HepG2 (cell line): ENCODE measurements around the gene PDILT. TPM values are rescaled to one million over a fixed set of nuclear protein-coding genes. Genes with fewer than 3 reads are reported as not detected.
A peak's percentile ranks its signal among the peaks of the same experiment; 100 is the strongest.

Experiments used
- JUND ChIP-seq: sonication (generic); formaldehyde crosslinking; IDR thresholded peaks from 2 replicates; pipeline ENCODE4 v1.8.0; 2022; ENCODE audit warnings: mild to moderate bottlenecking, missing genetic modification reagents
- KLF16 ChIP-seq, 2 experiments: sonication (generic) in 1 of 2; formaldehyde crosslinking in 1 of 2; IDR thresholded peaks; 2 replicates each; pipeline versions ENCODE4 v1.6.1 to v1.8.0; 2016 to 2023; ENCODE audit warnings: missing genetic modification reagents in 2 of 2, missing compliant biosample characterization in 1 of 2
- MED1 ChIP-seq: sonication (generic); formaldehyde crosslinking; IDR thresholded peaks from 2 replicates; pipeline ENCODE4 v1.4.0; 2020; ENCODE audit warnings: missing genetic modification reagents
- MED13 ChIP-seq: sonication (generic); formaldehyde crosslinking; IDR thresholded peaks from 2 replicates; pipeline ENCODE4 v1.5.0; 2020; ENCODE audit warnings: missing genetic modification reagents
- RBAK ChIP-seq: sonication (generic); formaldehyde crosslinking; IDR thresholded peaks from 2 replicates; pipeline ENCODE4 v1.5.1; 2020; ENCODE audit warnings: mild to moderate bottlenecking, missing genetic modification reagents
- RFX1 ChIP-seq: fragments of 450-650 bp; IDR thresholded peaks from 2 replicates; pipeline ENCODE4 v1.6.1; 2017
- ZBTB39 ChIP-seq: sonication (generic); formaldehyde crosslinking; IDR thresholded peaks from 2 replicates; pipeline ENCODE4 v1.5.0; 2020; ENCODE audit warnings: missing genetic modification reagents
- ZFP62 ChIP-seq: sonication (generic); formaldehyde crosslinking; IDR thresholded peaks from 2 replicates; pipeline ENCODE4 v1.4.0; 2020; ENCODE audit warnings: missing genetic modification reagents
- ZFP91 ChIP-seq: sonication (generic); formaldehyde crosslinking; IDR thresholded peaks from 2 replicates; pipeline ENCODE4 v1.9.0; 2022; ENCODE audit warnings: missing genetic modification reagents, mild to moderate bottlenecking, borderline replicate concordance
- ZNF253 ChIP-seq: sonication (generic); formaldehyde crosslinking; IDR thresholded peaks from 2 replicates; pipeline ENCODE4 v1.8.0; 2022; ENCODE audit warnings: mild to moderate bottlenecking, missing genetic modification reagents, borderline replicate concordance
- ZNF597 ChIP-seq: sonication (generic); formaldehyde crosslinking; IDR thresholded peaks from 2 replicates; pipeline ENCODE4 v1.5.0; 2020; ENCODE audit warnings: missing genetic modification reagents
- polyA plus RNA-seq, 8 experiments: library from polyadenylated mRNA; depleted of rRNA in 3 of 8; stranded (reverse) in 7 of 8; unstranded in 1 of 8; fragments of >200 nt; fragmentation: Illumina TruSeq in 4 of 8; extraction: Trizol in 4 of 8; gene quantifications; 2 replicates each; pipeline versions ENCODE4 v1.2.1 to v1.2.3, GENCODE V29; 2011 to 2016; ENCODE audit warnings: low read depth in 4 of 8, missing spikeins in 1 of 8, mixed read lengths in 1 of 8; ENCODE audit not compliant: insufficient read depth in 1 of 8
- total RNA-seq, 5 experiments: library from RNA; depleted of rRNA; stranded (reverse); fragments of >200 nt; fragmentation: Illumina TruSeq; extraction: Trizol; gene quantifications; 2 replicates each; pipeline ENCODE4 v1.2.3, GENCODE V29; 2016; ENCODE audit warnings: low read depth in 1 of 5
- TF ChIP-seq, protein P1 (sequence below): IDR thresholded peaks from 2 replicates; pipeline ENCODE4 v1.4.0; 2020; ENCODE audit warnings: mild to moderate bottlenecking, missing genetic modification reagents
- TF ChIP-seq, protein P2 (sequence below): fragments of 450-650 bp; IDR thresholded peaks from 2 replicates; pipeline ENCODE4 v1.6.1; 2017
- TF ChIP-seq, protein P3 (sequence below): sonication (generic); formaldehyde crosslinking; IDR thresholded peaks from 2 replicates; pipeline ENCODE4 v1.5.1; 2020; ENCODE audit warnings: missing genetic modification reagents, mild to moderate bottlenecking, borderline replicate concordance

Gene PDILT
- total and polyA plus RNA-seq, 2 of the 13 experiments (the other 11 are each of a cell fraction or from before 2014, with no cell fraction given), result not detected

DNA sequence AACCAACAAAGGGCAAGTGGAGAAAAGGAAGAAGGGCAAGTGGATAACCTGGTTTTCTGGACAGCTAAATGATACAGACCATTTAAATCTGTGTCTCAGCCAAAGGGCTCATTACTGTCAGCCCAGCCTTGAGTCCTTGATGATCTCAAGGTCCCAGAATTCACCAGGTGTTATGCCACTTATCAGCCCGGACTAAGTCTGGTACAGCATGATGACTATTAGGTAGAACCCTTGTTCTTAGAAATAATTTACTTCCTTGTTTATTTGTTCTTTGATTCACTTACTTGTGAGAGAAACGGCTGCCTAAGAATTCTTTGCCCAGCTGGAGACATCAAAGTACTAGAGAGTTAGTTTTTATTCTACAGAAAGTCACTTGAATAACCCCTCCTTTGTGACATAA, 3.5 kb downstream of the PDILT start (continued):
- TF ChIP-seq, protein P1, sequence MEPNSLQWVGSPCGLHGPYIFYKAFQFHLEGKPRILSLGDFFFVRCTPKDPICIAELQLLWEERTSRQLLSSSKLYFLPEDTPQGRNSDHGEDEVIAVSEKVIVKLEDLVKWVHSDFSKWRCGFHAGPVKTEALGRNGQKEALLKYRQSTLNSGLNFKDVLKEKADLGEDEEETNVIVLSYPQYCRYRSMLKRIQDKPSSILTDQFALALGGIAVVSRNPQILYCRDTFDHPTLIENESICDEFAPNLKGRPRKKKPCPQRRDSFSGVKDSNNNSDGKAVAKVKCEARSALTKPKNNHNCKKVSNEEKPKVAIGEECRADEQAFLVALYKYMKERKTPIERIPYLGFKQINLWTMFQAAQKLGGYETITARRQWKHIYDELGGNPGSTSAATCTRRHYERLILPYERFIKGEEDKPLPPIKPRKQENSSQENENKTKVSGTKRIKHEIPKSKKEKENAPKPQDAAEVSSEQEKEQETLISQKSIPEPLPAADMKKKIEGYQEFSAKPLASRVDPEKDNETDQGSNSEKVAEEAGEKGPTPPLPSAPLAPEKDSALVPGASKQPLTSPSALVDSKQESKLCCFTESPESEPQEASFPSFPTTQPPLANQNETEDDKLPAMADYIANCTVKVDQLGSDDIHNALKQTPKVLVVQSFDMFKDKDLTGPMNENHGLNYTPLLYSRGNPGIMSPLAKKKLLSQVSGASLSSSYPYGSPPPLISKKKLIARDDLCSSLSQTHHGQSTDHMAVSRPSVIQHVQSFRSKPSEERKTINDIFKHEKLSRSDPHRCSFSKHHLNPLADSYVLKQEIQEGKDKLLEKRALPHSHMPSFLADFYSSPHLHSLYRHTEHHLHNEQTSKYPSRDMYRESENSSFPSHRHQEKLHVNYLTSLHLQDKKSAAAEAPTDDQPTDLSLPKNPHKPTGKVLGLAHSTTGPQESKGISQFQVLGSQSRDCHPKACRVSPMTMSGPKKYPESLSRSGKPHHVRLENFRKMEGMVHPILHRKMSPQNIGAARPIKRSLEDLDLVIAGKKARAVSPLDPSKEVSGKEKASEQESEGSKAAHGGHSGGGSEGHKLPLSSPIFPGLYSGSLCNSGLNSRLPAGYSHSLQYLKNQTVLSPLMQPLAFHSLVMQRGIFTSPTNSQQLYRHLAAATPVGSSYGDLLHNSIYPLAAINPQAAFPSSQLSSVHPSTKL (CRISPR knock-in tag), result no peak
- TF ChIP-seq, protein P2, sequence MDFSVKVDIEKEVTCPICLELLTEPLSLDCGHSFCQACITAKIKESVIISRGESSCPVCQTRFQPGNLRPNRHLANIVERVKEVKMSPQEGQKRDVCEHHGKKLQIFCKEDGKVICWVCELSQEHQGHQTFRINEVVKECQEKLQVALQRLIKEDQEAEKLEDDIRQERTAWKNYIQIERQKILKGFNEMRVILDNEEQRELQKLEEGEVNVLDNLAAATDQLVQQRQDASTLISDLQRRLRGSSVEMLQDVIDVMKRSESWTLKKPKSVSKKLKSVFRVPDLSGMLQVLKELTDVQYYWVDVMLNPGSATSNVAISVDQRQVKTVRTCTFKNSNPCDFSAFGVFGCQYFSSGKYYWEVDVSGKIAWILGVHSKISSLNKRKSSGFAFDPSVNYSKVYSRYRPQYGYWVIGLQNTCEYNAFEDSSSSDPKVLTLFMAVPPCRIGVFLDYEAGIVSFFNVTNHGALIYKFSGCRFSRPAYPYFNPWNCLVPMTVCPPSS, result no peak
- TF ChIP-seq KLF16 (CRISPR knock-in tag; IDR thresholded peaks at IDR 0.05), result no peak
- TF ChIP-seq ZNF253 (CRISPR knock-in tag), result no peak
- TF ChIP-seq RFX1, result no peak
- no peak for TF ChIP-seq ZNF597 (CRISPR knock-in tag)
- TF ChIP-seq, protein P3, sequence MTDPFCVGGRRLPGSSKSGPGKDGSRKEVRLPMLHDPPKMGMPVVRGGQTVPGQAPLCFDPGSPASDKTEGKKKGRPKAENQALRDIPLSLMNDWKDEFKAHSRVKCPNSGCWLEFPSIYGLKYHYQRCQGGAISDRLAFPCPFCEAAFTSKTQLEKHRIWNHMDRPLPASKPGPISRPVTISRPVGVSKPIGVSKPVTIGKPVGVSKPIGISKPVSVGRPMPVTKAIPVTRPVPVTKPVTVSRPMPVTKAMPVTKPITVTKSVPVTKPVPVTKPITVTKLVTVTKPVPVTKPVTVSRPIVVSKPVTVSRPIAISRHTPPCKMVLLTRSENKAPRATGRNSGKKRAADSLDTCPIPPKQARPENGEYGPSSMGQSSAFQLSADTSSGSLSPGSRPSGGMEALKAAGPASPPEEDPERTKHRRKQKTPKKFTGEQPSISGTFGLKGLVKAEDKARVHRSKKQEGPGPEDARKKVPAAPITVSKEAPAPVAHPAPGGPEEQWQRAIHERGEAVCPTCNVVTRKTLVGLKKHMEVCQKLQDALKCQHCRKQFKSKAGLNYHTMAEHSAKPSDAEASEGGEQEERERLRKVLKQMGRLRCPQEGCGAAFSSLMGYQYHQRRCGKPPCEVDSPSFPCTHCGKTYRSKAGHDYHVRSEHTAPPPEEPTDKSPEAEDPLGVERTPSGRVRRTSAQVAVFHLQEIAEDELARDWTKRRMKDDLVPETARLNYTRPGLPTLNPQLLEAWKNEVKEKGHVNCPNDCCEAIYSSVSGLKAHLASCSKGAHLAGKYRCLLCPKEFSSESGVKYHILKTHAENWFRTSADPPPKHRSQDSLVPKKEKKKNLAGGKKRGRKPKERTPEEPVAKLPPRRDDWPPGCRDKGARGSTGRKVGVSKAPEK (CRISPR knock-in tag), result no peak
- no peak for TF ChIP-seq ZBTB39 (CRISPR knock-in tag)
- 0 out of 2 replicates have a peak, but pooled peaks have one; percentile 2 for TF ChIP-seq ZFP91
- no peak for TF ChIP-seq JUND (CRISPR knock-in tag)
- TF ChIP-seq RBAK (CRISPR knock-in tag), result no peak
- no peak for TF ChIP-seq MED13 (CRISPR knock-in tag)
- 0 out of 2 replicates have a peak, but pooled peaks have one; percentile 4 for TF ChIP-seq MED1
- no peak for TF ChIP-seq ZFP62
